Suprapubic skin (tissue), 4 donors: ENCODE measurements around the gene AK1.

ENCODE experiments used
- CTCF ChIP-seq, 2 donors: fragments of 200-600 bp in 1 of 2; fragments of 450-650 bp in 1 of 2; sonication (generic) in 1 of 2; IDR thresholded peaks; one replicate each; pipeline ENCODE4 v1.5.1; 2016 to 2019; ENCODE audit warnings: antibody characterized with exemption in 2 of 2, mild to moderate bottlenecking in 1 of 2, moderate library complexity in 1 of 2
- EP300 ChIP-seq: sonication (generic); formaldehyde crosslinking; IDR thresholded peaks from one replicate; pipeline ENCODE4 v1.6.1; 2017; ENCODE audit warnings: antibody characterized with exemption
- POLR2A ChIP-seq, 2 donors: fragments of 450-650 bp; IDR thresholded peaks; one replicate each; pipeline ENCODE4 v1.6.1; 2017; ENCODE audit warnings: antibody characterized with exemption in 2 of 2, mild to moderate bottlenecking in 2 of 2, moderate library complexity in 2 of 2
- POLR2AphosphoS5 ChIP-seq, 3 donors: sonication (generic); formaldehyde crosslinking; IDR thresholded peaks; one replicate each; pipeline ENCODE4 v1.6.1; 2017; ENCODE audit warnings: antibody characterized with exemption in 3 of 3

- TF ChIP-seq EP300 (no peak), POLR2AphosphoS5 (IDR thresholded peaks at IDR 0.05) (no peak), POLR2A (IDR thresholded peaks at IDR 0.05) (no peak), CTCF (IDR thresholded peaks at IDR 0.05) (no peak)
These were observed 27.1 kb downstream of the AK1 start for GRCh38 chr9:127850286-127850830.
